CD4-positive, alpha-beta T cell treated with Interferon alpha-2 for 1 hour (primary cell): Measurements from ENCODE around the gene SLC37A4.
"Not testable (repeated sequence)": the region's sequence is repeated elsewhere in the genome, so short reads cannot be mapped to it uniquely, and the experiment has no call there.

Experiments used
- DNase-seq, 2 donors: peaks; one replicate each; pipeline ENCODE4 v3.0.0-alpha.2; 2020 to 2022

Gene SLC37A4

DNA sequence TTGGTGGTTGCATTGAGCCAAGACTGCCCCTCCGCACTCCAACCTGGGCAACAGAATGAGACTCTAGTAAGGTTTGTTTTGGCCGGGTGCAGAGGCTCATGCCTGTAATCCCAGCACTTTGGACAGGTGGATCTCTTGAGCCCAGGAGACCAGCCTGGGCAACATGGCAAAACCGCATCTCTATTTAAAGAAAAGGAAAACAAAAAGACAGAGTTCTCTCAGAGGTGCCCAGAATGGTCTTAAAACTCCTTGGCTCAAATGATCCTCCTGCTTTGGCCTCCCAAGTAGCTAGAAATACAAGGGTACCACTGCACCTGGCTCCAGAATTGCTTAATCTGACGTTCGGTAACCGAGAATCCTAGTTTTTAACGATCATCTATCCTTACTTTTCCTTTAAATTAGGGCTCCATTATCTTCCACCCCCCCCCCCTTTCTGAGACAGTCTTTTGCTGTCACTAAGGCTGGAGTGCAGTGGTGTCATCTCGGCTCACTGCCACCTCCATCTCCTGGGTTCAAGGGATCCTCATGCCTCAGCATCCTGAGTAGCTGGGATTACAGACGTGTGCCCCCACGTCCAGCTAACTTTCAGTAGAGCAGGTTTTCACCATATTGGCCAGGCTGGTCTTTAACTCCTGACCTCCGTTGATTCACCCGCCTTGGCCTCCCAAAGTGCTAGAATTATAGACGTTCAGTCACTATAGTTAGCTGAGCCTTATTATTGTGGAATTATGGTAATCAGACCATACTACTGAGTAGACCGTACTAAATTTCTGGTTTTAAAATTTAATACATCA lies 14.3 kb downstream of the SLC37A4 start:
- DNase-seq, result no peak

DNA sequence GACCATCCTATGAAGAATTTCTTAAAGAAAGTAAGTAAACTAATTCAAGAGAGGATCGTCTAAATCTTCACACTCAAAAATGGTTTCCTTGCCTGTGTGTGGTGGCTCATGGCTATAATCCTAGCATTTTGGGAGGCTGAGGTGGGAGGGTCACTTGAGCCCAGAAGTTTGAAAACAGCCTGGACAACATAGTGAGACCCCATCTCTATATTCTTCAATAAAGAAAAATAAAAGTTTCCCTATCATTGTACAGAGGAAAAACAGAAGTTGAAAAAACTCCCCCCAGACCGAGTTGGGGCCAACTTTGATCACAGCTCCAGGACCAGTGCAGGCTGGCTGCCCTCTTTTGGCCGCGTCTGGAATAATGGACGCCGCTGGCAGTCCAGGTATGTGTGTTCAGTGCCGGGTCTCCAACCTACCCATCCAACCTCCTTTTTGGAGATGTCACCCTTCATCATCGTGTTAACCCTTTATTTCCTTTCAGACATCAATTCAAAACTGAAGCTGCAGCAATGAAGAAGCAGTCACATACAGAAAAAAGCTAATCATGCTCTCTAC lies 15.5 kb downstream of the SLC37A4 start:
- DNase-seq, result no peak

DNA sequence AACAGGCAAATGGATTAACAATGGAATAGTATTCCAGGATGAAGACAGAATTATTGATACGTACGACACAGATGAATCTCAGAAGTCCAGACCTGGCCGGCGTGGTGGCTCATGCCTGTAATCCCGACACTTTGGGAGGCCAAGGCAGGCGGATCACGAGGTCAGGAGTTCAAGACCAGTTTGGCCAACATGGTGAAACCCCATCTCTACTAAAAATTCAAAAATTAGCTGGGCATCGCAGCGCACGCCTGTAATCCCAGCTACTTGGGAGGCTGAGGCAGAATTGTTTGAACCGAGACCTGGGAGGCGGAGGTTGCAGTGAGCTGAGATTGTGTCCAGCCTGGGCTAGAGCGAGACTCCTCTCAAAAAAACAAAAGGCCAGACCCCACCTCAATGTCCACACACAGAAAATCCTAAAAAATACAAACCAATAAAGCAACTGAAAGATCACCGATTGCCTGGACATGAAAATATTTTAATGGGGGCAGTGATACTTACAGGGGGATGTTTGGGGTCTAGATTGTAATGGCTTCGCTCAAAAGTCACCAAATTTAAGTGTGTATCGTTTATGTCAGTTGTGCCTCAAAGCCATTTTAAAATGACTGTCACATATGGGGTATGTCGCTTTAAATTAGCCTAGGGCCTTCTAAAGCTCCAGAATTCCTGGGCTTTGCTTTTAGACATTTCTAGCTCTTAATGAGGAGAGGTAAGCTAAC lies 16.3 kb downstream of the SLC37A4 start:
- DNase-seq, result no peak

DNA sequence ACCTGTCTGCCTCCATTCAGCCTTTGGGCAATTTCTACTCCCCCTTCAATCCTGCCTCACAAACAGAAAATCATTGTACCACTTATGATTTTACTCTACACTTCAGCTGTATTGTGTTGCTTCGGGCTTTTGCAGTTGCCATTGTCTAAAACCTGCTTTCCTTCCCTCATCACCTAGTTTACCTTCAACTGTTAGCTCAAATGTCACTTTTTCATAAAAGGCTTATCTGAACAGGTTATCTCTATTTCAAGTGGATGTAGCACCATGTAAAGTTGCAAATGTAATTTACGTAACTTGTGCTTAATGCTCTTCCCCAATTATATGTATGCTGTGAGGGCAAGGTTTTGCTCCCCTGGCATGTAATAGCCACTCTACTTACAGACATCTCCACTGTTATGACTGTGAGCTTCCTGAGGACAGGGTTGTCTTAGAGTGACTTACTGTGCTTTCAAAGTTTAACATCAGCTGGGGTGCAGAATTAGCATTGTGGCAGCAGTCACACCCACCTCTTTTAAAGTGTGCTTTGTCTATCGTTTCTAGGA lies 18.0 kb downstream of the SLC37A4 start:
- DNase-seq, result no peak

DNA sequence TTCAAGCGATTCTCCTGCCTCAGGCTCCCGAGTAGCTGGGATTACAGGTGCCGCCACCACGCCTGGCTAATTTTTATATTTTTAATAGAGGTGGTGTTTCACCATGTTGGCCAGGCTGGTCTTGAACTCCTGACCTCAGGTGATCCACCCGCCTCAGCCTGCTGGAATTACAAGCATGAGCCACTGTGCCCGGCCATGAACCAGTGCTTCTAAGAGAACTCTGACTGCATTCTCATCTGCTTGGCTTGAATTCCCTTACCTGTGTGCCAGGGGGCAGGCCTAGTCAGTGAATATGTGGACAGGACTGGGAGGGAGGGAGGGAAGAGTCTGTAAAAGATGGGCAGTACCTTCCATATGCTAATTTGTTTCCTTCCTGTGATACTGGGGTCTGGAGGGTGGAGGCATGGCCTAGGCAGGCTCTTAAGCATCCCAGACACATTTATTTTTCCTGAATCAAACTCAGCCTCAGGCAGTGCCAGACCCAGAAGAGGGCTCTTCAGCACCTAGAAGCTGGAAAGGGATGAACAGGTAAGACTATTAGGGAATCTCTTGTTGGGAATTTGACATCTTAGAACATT lies 19.1 kb downstream of the SLC37A4 start:
- no peak for DNase-seq

DNA sequence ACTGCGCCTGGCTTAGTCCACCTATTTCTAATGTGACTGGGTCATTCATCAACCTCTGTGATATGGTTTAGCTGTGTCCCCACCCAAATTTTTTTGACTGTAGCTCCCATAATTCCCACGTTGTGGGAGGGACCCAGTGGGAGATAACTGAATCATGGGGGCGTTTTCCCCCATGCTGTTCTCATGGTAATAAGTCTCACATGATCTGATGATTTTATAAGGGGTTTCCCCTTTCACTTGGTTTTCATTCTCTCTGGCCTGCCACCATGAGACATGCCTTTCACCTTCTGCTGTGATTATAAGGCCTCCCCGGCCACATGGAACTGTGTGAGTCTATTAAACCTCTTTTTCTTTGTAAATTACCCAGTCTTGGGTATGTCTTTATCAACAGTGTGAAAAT lies 24.0 kb downstream of the SLC37A4 start:
- no peak for DNase-seq

DNA sequence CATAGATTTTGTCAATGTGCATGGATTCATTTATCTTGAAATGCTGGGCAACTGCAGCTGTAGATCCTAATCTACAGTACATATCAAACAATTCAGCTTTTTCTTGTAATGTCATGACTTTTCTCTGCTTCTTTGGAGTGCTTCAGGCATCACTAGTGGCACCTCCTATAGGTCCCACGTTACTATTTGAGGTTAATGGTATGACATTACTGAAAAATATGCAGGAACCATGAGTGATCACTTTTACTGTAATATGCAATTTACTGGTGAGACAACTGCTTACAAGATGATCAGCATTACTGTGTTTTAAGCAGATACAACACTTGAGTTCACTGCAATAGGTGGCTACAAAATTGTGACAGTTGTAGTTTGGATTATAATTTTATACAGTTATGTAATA lies 29.8 kb downstream of the SLC37A4 start:
- no peak for DNase-seq

DNA sequence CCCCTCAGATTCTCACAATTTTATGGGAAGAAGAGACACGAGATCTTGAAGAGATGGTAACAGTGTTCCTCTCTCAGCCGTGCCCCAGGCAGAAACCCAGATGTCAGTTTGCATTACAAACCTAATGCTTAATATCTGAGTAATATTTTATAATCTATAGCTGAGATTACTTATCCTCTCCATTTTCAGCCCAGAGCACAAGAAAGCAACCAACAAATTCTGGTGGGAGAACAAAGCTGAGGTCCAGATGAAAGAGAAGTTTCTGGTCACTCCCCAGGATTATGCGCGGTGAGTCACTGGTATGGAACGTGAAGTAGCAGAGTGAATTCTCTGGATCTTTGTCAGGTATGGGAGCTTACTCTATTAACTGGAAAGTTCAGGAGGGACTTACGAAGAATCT lies 31.9 kb downstream of the SLC37A4 start:
- DNase-seq, result no peak

DNA sequence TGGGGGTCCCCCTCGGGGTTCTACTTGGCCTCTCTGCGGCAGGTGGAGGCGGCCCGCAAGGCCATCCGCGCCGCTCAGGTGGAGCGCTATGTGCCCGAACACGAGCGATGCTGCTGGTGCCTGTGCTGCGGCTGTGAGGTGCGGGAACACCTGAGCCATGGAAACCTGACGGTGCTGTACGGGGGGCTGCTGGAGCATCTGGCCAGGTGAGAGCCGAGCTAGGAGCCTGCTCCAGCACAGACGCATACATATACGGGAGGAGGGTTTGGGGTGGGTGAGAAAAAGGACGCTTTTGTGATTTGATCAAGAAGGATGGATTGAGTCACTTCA lies 32.3 kb downstream of the SLC37A4 start:
- no peak for DNase-seq

DNA sequence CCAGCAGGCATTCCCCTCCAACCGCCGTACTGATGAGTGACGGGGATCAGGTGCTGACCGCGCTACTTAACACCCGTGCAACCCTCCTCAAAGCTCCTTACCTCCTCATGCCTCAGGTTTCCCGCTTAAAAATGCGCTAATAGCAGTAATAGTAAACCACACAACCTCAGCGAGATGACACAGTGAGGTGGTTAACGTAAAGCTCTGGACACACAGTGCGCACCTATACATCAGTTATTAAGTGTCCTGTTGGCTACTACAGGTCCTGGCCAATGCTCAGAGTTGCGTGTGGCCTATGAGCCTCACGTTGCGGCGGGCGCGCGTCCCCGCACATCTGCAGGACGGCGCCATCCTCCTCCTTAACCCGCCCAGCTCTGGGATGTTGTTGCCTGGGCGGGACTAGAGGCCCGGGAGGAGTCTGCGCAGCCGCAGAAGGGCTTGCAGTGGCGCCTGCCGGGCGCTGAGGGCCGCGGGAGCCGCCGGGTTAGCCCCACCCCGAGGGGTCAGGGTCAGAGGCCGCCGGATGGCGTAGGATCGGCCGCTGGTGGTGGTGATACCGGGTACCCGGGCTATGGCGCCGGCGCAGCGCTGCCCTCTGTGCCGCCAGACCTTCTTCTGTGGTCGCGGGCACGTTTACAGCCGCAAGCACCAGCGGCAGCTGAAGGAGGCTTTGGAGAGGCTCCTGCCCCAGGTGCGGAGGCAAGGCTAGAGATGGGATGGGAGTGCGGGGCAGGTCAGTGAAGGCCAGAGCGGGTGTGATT lies 32.9 kb downstream of the SLC37A4 start, which contains the start of gene CENATAC:
TSS of gene CENATAC (plus strand) at position 512 of the 761 bp plus-strand sequence. CDS start at position 572, 60 bp downstream.
- DNase-seq, result peak; percentile 94 to 96

DNA sequence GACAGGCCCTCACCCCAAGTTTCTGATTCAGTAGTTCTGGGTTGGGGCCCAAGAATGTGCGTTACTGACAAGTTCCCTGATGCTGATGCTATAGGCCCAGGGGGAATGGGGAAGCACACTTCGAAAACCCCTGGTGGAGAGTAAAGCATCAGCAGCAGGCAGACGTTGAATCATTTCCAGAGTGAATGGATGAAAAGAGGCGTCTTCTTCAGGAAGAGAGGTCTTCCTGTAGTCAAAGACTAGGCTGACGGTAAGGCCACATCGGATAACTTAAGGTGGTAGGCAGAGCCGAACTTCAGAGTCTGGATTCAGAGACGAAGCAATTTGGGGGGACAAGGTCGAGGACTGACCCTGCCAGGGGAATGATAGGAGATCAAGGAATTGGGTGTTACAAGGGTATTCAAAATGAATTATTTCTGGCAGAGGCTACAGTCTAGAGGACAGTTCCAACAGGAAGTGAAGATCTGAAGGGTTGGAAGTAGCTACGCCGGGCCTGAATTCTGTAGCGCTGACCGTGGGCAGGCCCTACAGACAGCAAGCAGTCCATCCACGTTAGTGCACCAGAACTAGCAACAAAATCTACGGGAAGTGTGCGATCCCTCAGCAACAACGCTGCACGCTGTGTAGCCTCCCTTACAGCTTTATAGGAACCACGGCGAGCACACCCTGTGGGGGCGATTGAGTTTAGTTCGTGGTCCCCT lies 33.6 kb downstream of the SLC37A4 start:
- peak; percentile 17 to 55 for DNase-seq

DNA sequence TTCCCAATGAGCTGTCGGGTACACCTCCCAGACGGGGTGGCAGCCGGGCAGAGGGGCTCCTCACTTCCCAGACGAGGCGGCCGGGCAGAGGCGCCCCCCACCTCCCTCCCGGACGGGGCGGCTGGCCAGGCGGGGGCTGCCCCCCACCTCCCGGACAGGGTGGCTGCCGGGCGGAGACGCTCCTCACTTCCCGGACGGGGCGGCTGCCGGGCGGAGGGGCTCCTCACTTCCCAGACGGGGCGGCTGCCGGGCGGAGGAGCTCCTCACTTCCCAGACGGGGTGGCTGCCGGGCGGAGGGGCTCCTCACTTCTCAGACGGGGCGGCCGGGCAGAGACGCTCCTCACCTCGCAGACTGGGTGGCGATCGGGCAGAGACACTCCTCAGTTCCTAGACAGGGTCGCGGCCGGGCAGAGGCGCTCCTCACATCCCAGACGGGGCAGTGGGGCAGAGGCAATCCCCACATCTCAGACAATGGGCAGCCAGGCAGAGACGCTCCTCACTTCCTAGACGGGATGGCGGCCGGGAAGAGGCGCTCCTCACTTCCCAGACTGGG lies 39.1 kb downstream of the SLC37A4 start:
- not testable (repeated sequence) for DNase-seq

DNA sequence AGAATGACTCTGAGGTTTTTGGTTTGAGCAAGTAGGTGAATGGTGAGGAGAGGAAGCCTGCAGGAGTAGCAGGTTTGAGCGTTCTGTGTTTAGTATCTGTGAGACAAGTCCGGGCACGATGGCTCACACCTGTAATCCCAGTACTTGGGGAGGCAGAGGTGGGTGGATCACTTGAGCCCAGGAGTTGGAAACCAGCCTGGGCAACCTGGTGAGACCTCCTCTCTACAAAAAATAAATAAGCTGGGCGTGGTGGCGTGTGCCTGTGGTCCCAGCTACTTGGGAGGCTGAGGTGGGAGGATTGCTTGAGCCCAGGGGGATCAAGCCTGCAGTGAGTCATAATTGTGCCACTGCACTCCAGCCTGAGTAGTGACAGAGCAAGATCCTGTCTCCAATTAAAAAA lies 42.4 kb downstream of the SLC37A4 start:
- DNase-seq, result no peak

DNA sequence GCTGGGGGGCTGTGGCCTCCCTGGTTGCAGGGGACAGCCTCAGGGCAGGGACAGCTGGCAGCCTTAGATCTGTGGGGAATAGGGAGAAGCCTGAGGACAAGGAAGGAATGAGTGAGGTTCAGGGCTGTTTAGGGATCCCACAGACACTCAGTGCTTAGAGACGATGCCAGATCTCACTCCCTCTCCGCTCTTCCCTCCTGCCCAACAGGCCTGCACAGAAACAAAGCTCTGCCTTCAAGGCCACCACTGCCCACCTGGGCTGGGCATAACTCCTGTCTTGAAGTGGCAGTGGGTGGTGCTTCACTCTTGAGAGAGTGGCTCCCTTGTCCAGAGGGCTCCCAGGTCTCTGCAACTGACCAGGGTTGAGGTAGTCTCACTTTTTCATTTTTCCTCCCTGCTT lies 45.9 kb downstream of the SLC37A4 start:
- DNase-seq, result no peak

DNA sequence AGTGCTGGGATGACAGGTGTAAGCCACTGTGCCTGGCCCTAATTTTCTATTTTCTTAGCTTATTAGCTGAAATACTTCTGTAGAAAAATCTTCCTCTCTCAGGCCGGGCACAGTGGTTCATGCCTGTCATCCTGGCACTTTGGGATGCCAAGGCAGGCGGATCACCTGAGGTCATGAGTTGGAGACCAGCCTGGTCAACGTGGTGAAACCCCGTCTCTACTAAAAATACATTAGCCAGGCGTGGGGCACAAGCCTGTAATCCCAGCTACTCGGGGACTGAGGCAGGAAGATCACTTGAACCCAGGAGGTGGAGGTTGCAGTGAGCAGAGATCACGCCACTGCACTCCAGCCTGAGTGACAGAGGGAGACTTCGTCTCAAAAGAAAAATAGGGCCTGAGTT lies 46.3 kb downstream of the SLC37A4 start:
- not testable (repeated sequence) for DNase-seq

DNA sequence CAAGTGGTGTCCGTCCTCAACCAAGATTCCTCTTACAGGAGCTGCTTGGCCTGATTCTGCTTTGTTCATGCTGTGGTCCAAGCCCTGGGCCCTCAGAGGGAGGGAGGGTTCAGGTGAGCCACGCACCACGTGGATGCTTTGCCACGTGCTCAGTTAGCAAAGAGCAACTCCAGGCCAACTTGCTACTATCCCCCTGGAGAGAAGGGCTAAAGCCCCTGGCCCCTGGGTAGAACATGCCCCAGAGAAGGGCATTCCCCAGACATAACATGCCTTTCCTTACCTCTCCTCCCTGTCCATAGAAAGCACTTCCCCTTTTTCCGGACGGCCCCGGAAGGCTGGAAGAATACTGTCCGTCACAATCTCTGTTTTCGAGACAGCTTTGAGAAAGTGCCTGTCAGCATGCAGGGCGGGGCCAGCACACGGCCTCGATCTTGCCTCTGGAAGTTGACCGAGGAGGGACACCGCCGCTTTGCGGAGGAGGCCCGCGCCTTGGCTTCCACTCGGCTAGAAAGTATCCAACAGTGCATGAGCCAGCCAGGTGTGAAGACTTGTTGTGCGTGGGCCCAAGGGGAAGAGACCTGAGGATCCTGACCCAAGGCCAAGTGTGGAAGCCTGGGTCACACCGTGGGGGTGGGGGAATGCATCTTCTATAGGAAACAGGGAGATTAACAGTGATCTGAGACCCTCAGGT lies 50.3 kb downstream of the SLC37A4 start:
- no peak for DNase-seq

DNA sequence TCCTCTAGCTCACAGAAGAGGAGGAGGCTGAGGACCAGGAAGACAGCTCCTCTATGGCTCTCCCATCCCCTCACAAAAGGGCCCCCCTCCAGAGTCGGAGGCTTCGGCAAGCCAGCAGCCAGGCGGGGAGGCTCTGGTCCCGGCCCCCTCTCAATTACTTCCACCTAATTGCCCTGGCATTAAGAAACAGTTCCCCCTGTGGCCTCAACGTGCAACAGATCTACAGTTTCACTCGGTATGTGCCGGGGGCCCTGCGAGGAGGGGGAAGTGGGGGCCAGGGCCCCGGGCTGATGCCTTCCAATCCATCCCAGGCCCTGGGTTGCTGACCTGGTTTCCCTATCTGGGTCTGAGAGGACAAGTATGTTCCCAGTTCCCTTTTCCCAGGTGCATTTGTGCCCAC lies 51.2 kb downstream of the SLC37A4 start:
- DNase-seq, result no peak

DNA sequence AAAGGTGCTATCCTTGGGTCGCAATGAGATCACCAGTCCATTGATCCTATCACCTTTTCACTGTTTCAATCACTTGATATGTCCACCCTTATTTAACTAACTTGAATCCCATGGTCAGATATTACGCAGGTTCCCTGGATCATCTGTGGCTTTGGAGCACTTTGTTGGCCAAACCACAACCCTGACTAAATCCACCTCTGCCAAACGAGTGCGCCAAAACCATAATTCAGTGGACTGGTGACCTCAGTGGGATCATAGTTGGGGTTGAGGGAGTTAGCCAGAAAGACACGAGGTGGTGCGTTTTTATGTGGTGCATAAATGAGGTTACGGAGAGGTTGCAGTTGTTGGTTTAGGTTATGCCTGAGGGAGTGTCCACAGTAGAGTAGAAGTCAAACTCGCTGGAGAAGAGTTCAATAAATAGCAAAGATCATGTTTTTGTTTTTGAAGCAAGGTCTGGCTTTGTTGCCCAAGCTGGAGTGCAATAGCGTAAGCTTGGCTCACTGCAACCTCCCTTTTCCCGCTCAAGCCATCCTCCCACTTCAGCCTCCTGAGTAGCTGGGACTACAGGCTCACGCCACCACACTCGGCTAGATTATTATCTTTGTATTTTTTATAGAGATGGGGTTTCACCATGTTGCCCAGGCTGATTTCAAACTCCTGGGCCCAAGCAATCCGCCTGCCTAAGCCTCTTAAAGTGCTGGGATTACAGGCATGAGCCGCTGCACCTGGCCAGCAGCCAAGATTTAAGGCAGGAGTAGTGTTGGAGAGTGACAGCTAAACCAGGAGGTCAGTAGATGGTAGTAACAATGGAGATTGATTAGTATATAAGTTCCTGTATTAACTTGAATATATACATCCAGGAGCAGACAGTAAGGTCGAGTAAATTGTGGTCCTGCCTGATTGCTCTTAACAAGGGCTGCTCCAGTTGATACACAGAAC lies 54.6 kb downstream of the SLC37A4 start:
- DNase-seq, result no peak
